Measurements from ENCODE around the gene MATCAP1. TPM values are rescaled to one million over a fixed set of nuclear protein-coding genes. Genes with fewer than 3 reads are reported as not detected.

The MATCAP1 gene
- total and polyA plus RNA-seq, 12 donors, result 12.6 to 237 (median 49.8) TPM

GRCh38 chr16:67164599-67165061, 19.1 kb downstream of the MATCAP1 start, which contains the start of gene HSF4:
HSF4 (plus strand) TSS chr16:67164745; CDS start chr16:67164812, 67 bp downstream.
- Histone ChIP-seq H3K27ac (peak within 1 kb of the TSS in 4 of 5 donors; percentile 13 to 81 (median 46)), H3K4me1 (replicated peaks in 1 of 2) (peaks cover 42 to 56% of the 10 kb centered on the region in 2 donors), H3K4me3 (peak within 1 kb of the TSS in 1 of 4 donors; percentile 49), H3K9me3 (replicated peaks in 1 of 3) (no peaks in the 10 kb centered on the region), H3K27me3 (no peaks in the 10 kb centered on the region), H3K36me3 (replicated peaks in 1 of 2) (no peaks in the 10 kb centered on the region)
- intact Hi-C loops (cut with DNase I), result no loop called here
- peak in 6 of 7 donors; percentile 60 to 75 (median 66) for DNase-seq
- 11 to 28% (median 16%) methylated on average over 5 to 41 of the region's 41 CpGs for WGBS, 4 donors
- TF ChIP-seq POLR2A (IDR thresholded peaks at IDR 0.05), result peak; percentile 47 to 71
- no peak for TF ChIP-seq CTCF (IDR thresholded peaks at IDR 0.05)

- no peaks in the 10 kb centered on the region for H3K9me3 ChIP-seq (replicated peaks in 1 of 3)
- peak in 4 of 7 donors; percentile 33 to 52 (median 43) for DNase-seq
- peaks cover 36 to 52% of the 10 kb centered on the region in 2 donors for H3K4me1 ChIP-seq (replicated peaks in 1 of 2)
- no peaks in the 10 kb centered on the region for H3K36me3 ChIP-seq (replicated peaks in 1 of 2)
- TF ChIP-seq POLR2A (IDR thresholded peaks at IDR 0.05), result peak in 1 of 2 donors; percentile 3
- no peak for TF ChIP-seq CTCF (IDR thresholded peaks at IDR 0.05)
- peak overlapping the region in 3 of 5 donors; percentile 13 to 81 (median 72) for H3K27ac ChIP-seq
- WGBS, 4 donors, result 13 to 35% (median 28%) methylated on average over 5 to 34 of the region's 34 CpGs
- H3K4me3 ChIP-seq, result peak overlapping the region in 1 of 4 donors; percentile 49
- no peaks in the 10 kb centered on the region for H3K27me3 ChIP-seq
- intact Hi-C loops (cut with DNase I), result no loop called here
Measured at GRCh38 chr16:67163999-67164558, 19.7 kb downstream of the MATCAP1 start.

- peak in 5 of 7 donors; percentile 34 to 91 (median 60) for DNase-seq
- H3K27ac ChIP-seq, result peak overlapping the region in 3 of 5 donors; percentile 13 to 81 (median 72)
- no peaks in the 10 kb centered on the region for H3K9me3 ChIP-seq (replicated peaks in 1 of 3)
- TF ChIP-seq CTCF (IDR thresholded peaks at IDR 0.05), result peak in 1 of 6 experiments; percentile 13
- peak; percentile 22 to 25 for TF ChIP-seq POLR2A (IDR thresholded peaks at IDR 0.05)
- no peaks in the 10 kb centered on the region for H3K27me3 ChIP-seq
- 34 to 61% (median 37%) methylated on average over 31 to 99 of the region's 99 CpGs for WGBS, 4 donors
- H3K4me3 ChIP-seq, result peak overlapping the region in 1 of 4 donors; percentile 49
- intact Hi-C loops (cut with DNase I), result no loop called here
- peaks cover 39 to 54% of the 10 kb centered on the region in 2 donors for H3K4me1 ChIP-seq (replicated peaks in 1 of 2)
- H3K36me3 ChIP-seq (replicated peaks in 1 of 2), result no peaks in the 10 kb centered on the region
Measured at GRCh38 chr16:67163164-67163998, 20.4 kb downstream of the MATCAP1 start.
